Measurements from ENCODE around the gene PIGU.

DNA sequence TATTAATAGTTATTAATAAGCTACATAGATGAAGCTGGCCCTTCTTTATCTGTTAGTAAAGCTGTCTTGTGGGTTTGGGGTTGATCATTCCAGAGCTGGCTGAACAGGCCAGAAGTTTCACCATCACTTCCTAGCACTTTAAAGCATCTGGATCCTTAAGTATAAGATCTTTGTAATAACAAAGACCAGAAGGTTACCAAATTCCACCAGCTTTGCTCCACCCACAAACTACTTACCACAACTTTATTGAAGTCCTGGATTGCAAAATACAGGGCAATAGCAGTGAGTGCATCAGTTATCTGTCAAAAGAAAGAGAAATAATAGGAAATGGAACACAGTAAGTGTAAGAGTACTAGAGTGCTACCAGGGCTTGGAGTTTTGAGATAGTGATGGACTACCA, 33.0 kb downstream of the PIGU start:
- TF ChIP-seq, protein P1, sequence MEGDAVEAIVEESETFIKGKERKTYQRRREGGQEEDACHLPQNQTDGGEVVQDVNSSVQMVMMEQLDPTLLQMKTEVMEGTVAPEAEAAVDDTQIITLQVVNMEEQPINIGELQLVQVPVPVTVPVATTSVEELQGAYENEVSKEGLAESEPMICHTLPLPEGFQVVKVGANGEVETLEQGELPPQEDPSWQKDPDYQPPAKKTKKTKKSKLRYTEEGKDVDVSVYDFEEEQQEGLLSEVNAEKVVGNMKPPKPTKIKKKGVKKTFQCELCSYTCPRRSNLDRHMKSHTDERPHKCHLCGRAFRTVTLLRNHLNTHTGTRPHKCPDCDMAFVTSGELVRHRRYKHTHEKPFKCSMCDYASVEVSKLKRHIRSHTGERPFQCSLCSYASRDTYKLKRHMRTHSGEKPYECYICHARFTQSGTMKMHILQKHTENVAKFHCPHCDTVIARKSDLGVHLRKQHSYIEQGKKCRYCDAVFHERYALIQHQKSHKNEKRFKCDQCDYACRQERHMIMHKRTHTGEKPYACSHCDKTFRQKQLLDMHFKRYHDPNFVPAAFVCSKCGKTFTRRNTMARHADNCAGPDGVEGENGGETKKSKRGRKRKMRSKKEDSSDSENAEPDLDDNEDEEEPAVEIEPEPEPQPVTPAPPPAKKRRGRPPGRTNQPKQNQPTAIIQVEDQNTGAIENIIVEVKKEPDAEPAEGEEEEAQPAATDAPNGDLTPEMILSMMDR (IDR thresholded peaks at IDR 0.05), result no peak
- no peak for TF ChIP-seq POLR2A (IDR thresholded peaks at IDR 0.05)

Measured in lower leg skin (tissue), 3 donors.